Stimulated activated naive CD8-positive, alpha-beta T cell treated with anti-CD3 and anti-CD28 coated beads, Interleukin-15, amount 100 ng/mL, for 72 hours (primary cell): ENCODE measurements around the gene IFNGR2.
A peak's percentile ranks its signal among the peaks of the same experiment; 100 is the strongest.
"Not testable (repeated sequence)": the region's sequence is repeated elsewhere in the genome, so short reads cannot be mapped to it uniquely, and the experiment has no call there.

Experiments
- ATAC-seq: fragments of 150-1000 bp; cut with Tn5 transposase; 2 replicates; pipeline ENCODE4 v1.10.0; 2021; ENCODE audit warnings: mild to moderate bottlenecking, moderate library complexity
- DNase-seq, 2 donors: peaks; one replicate each; pipeline ENCODE4 v3.0.0; 2021 to 2022
- H3K27ac Mint-ChIP-seq, 2 donors: one replicate each; pipeline ENCODE4 v1.8.0; 2022; ENCODE audit warnings: mild to moderate bottlenecking in 2 of 2, mixed read lengths in 2 of 2, moderate library complexity in 2 of 2
- H3K27me3 Mint-ChIP-seq: one replicate; pipeline ENCODE4 v1.8.0; 2022; ENCODE audit warnings: mixed read lengths
- H3K4me1 Mint-ChIP-seq: one replicate; pipeline ENCODE4 v1.8.0; 2022; ENCODE audit warnings: mild to moderate bottlenecking, mixed read lengths
- H3K4me3 Mint-ChIP-seq, 2 donors: one replicate each; pipeline ENCODE4 v1.8.0; 2022; ENCODE audit warnings: mild to moderate bottlenecking in 2 of 2, mixed read lengths in 2 of 2, moderate library complexity in 1 of 2
- H3K9me3 Mint-ChIP-seq, 2 donors: one replicate each; pipeline ENCODE4 v1.8.0; 2022; ENCODE audit warnings: mixed read lengths in 2 of 2

Gene IFNGR2, protein sequence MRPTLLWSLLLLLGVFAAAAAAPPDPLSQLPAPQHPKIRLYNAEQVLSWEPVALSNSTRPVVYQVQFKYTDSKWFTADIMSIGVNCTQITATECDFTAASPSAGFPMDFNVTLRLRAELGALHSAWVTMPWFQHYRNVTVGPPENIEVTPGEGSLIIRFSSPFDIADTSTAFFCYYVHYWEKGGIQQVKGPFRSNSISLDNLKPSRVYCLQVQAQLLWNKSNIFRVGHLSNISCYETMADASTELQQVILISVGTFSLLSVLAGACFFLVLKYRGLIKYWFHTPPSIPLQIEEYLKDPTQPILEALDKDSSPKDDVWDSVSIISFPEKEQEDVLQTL

DNA sequence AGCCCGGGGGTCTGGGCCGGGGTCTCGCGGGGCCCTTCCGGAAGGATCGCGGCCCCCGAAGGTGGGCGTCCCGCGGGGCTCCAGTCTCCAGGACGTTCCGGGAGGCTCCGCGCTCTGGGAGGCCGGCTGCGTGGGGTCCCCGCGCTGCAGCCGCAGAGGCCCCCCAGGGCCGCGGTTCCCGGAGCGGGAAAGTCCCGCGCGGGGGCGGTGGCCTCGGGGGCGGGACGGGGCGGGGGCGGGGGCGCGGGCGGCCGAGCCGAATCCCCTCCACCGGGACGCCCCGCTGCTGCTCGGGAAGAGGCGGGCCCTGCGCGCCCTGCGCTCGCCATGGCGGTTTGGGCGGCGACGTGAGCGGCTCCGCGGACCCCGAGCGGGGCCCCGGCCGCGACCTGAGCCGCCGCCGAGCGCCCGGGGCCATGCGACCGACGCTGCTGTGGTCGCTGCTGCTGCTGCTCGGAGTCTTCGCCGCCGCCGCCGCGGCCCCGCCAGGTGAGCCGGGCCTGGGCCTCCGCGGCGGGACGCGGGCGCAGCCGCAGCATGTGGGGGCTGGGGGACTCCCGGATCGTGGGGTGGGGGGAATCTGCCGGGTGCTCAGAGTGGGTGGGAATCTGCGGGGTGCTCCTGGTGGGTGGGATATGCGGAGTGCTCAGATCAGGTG, at the start of gene IFNGR2:
IFNGR2 (plus strand) TSS at position 286 of the 658 bp plus-strand sequence; CDS start at position 417, 131 bp downstream.
- peaks cover 53% of the 10 kb centered on the region for H3K4me1 Mint-ChIP-seq
- peaks cover 34% of the 10 kb centered on the region for H3K27me3 Mint-ChIP-seq
- DNase-seq, result peak; percentile 21 to 36
- no peaks in the 10 kb centered on the region for H3K9me3 Mint-ChIP-seq
- peak within 1 kb of the TSS; percentile 90 to 94 for H3K4me3 Mint-ChIP-seq
- ATAC-seq, result peak; percentile 69
- peak within 1 kb of the TSS; percentile 87 to 95 for H3K27ac Mint-ChIP-seq

DNA sequence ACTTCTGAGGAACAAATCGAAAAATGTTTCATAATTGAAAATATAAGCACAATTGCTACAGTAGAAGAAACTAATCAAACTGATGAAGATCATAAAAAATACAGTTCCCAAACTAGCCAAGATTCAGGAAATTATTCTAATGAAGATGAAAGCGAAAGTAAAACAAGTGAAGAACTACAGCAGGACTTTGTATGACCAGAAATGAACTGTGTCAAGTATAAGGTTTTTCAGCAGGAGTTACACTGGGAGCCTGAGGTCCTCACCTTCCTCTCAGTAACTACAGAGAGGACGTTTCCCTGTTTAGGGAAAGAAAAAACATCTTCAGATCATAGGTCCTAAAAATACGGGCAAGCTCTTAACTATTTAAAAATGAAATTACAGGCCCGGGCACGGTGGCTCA, 47.9 kb upstream of the IFNGR2 start:
- H3K27ac Mint-ChIP-seq, result peak overlapping the region in 1 of 2 donors; percentile 41
- no peaks in the 10 kb centered on the region for H3K9me3 Mint-ChIP-seq
- H3K27me3 Mint-ChIP-seq, result no peaks in the 10 kb centered on the region
- DNase-seq (no peak), ATAC-seq (no peak)
- no peak overlapping the region for H3K4me3 Mint-ChIP-seq
- H3K4me1 Mint-ChIP-seq, result no peaks in the 10 kb centered on the region

DNA sequence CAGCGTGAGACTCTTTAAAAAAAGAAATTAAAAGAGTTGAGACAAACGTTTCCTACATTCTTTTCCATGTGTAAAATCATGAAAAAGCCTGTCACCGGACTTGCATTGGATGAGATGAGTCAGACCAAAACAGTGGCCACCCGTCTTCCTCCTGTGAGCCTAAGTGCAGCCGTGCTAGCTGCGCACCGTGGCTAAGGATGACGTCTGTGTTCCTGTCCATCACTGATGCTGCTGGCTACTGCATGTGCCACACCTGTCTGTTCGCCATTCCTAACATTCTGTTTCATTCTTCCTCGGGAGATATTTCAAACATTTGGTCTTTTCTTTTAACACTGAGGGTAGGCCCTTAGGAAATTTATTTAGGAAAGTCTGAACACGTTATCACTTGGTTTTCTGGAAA, 47.2 kb upstream of the IFNGR2 start:
- Mint-ChIP-seq H3K4me1 (peaks cover 4% of the 10 kb centered on the region), H3K27me3 (no peaks in the 10 kb centered on the region), H3K27ac (no peak overlapping the region), H3K4me3 (no peak overlapping the region), H3K9me3 (no peaks in the 10 kb centered on the region)
- no peak for ATAC-seq
- no peak for DNase-seq

DNA sequence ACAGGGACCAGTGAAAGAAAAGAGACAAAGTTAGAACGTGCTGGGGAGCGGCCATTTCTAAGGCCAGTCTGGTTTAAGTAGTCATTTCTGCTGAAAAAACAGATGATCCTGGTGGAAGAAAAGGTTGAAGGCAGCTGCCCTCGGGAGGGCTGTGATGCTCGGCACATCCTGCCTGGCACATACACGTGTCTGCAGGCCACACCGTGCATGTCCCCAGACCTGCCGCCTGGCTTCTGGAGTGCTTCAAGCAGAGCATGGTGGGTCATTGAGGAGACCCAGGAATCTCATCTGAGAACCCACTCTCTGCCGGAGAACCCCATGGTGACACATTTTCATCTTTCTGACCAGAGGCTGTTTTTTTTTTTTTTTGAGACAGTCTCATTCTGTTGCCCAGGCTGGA, 46.0 kb upstream of the IFNGR2 start:
- ATAC-seq (no peak), DNase-seq (no peak)
- no peak overlapping the region for H3K4me3 Mint-ChIP-seq
- no peak overlapping the region for H3K27ac Mint-ChIP-seq
- H3K27me3 Mint-ChIP-seq, result no peaks in the 10 kb centered on the region
- H3K9me3 Mint-ChIP-seq, result no peaks in the 10 kb centered on the region
- peaks cover 14% of the 10 kb centered on the region for H3K4me1 Mint-ChIP-seq

DNA sequence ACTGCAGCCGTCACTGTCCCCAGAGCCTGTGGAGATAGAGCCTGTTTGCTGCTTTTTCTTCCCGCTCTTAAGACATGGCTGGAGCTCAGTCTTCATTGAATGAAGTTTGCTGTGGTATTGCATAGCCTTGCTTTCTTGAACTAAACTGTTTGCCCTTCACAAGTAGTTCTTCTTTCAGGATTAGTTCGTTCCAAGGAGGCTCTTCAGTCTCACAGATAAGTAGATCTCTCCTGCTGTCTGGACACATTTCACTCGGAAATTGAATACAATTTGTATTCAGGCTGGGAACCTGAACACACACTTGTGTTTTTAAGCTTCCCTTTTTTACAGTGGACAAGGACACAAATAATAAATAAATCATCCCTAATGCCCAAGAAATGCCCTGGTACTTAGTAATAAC, 43.8 kb upstream of the IFNGR2 start:
- H3K4me1 Mint-ChIP-seq, result peaks cover 15% of the 10 kb centered on the region
- DNase-seq (no peak), ATAC-seq (no peak)
- no peaks in the 10 kb centered on the region for H3K9me3 Mint-ChIP-seq
- H3K27me3 Mint-ChIP-seq, result no peaks in the 10 kb centered on the region
- H3K27ac Mint-ChIP-seq, result peak overlapping the region in 1 of 2 donors; percentile 12
- no peak overlapping the region for H3K4me3 Mint-ChIP-seq

DNA sequence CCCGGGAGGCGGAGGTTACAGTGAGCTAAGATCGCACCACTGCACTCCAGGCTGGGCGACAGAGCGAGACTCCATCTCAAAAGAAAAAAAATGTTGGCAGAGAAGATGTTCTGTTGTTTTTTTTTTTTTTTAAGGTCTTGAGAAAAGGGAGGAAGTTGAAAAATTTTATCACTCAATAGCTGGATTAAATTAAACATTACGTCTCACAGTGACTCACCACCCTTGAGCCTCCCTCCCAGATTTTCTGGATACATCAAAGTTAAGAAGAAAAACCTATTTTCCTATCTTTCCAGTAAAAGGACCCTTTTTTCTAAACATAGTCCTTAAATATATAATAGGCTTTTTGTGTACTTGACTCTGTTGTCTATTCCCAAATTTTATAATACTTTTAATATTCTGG, 42.9 kb upstream of the IFNGR2 start:
- no peaks in the 10 kb centered on the region for H3K27me3 Mint-ChIP-seq
- no peak overlapping the region for H3K4me3 Mint-ChIP-seq
- H3K9me3 Mint-ChIP-seq, result no peaks in the 10 kb centered on the region
- ATAC-seq, result no peak
- peaks cover 15% of the 10 kb centered on the region for H3K4me1 Mint-ChIP-seq
- DNase-seq, result no peak
- peak overlapping the region in 1 of 2 donors; percentile 58 for H3K27ac Mint-ChIP-seq

DNA sequence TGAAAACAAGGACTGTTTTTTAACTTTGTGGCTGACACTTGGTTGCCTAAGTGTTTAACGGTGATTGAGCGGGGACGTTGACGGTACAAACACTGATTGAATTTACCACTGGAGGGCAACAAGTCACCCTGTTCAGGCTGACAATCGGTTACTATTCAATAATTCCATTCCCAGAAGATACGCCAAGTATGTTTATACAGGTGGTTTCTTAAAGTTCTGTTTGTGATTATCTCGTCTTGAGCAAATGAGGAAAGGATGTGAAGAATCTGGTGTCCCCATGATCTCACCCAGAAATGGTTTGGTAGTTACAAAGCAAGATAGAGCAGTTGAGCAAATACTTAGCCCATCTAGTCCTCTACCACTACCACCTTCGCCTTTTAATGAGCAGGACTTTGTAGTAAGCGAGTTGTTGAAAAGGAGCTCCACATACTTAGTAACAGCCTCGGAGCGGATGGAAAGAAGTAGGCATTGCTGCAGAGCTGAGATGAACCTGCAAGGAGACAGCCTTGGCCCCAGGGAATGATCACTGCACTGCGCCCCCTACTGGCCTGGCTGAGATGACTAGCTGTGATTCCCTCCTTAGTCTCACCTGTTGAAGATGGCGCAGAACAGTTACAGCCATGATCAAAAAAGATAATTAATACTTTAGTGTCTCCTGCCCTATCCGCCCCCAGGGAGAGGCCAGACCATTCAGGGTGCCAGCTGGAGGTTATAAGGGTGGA, 42.2 kb upstream of the IFNGR2 start:
- peaks cover 15% of the 10 kb centered on the region for H3K4me1 Mint-ChIP-seq
- peaks cover 1 to 2% of the 10 kb centered on the region in 2 donors for H3K9me3 Mint-ChIP-seq
- no peaks in the 10 kb centered on the region for H3K27me3 Mint-ChIP-seq
- ATAC-seq, result peak; percentile 90
- H3K27ac Mint-ChIP-seq, result peak overlapping the region in 1 of 2 donors; percentile 26
- H3K4me3 Mint-ChIP-seq, result peak overlapping the region; percentile 69 to 85
- DNase-seq, result peak; percentile 82

DNA sequence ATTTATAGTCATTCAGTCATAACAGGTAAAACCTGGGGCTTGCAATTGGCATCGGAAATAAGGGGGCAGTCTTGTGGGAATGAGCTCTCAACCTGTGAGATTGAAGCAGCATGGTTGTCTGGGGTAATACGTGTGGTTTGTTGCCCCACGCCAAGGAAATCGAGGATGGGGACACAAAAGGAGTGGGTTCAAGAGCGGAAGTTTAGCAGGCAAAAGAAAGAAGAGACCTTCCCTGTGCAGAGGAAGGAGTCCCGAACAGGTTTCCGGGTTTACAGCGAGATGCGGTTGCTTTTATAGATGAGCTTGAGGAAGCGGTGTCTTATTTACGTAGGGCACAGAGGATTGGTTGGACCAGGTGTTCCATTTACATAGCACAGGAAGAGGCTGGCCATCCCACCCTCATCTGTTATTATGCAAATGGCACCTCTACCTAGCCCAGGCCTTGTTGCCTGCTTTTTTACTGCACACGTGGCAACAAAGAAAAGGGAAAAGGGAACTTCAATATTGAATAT, 41.1 kb upstream of the IFNGR2 start:
- Mint-ChIP-seq H3K27me3 (no peaks in the 10 kb centered on the region), H3K4me1 (peaks cover 15% of the 10 kb centered on the region), H3K4me3 (peak overlapping the region; percentile 69 to 85), H3K9me3 (peaks cover 11 to 12% of the 10 kb centered on the region in 2 donors), H3K27ac (peak overlapping the region; percentile 72 to 91)
- peak; percentile 87 for ATAC-seq
- DNase-seq, result peak; percentile 56 to 71

DNA sequence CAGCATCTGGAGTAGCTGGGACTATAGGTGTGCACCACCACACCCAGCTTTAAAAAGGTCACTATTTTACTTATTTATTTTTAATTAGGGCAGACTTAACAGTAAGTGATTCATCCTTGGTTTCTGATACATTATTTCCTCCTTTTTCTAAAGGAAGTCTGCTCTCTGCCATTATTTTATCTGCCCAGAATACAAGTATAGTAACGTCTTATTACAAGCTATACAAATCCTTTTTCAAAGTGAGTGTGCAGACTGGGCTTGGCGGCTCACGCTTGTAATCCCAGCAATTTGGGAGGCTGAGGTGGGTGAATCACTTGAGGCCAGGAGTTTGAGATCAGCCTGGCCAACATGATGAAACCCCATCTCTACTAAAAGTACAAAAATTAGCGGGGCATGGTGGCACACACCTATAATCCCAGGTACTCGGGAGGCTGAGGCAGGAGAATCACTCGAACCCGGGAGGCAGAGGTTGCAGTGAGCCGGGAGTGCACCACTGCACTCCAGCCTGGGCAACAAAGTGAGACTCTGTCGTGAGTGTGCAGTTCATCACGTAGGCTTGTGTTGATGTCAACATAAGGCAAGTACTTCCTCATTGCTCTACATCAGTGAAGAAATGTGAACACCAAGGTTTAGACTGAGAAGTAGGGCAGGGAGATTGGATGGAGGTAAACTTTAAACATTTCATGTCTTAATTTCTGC, 39.2 kb upstream of the IFNGR2 start:
- H3K27me3 Mint-ChIP-seq, H3K4me3 Mint-ChIP-seq, ATAC-seq, DNase-seq, H3K27ac Mint-ChIP-seq: not testable (repeated sequence)
- H3K9me3 Mint-ChIP-seq, result peaks cover 19 to 29% of the 10 kb centered on the region in 2 donors
- H3K4me1 Mint-ChIP-seq, result peaks cover 15% of the 10 kb centered on the region

DNA sequence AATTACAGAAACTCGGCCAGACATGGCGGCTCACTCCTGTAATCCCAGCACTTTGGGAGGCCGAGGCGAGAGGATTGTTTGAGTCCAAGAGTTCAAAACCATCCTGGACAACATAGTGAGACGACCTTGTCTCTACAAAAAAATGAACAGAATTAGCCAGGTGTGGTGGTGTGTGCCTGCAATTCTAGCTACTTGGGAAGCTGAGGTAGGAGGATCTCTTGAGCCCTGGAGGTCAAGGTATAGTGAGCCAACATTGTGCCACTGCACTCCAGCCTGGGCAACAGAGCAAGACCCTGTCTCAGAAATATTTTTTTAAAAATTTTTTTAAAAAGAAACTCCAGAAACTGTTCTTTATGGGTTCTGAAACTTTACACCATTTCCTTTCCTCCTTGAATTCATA, 38.4 kb upstream of the IFNGR2 start:
- no peaks in the 10 kb centered on the region for H3K27me3 Mint-ChIP-seq
- H3K4me1 Mint-ChIP-seq, result peaks cover 15% of the 10 kb centered on the region
- H3K4me3 Mint-ChIP-seq, result no peak overlapping the region
- ATAC-seq (no peak), DNase-seq (no peak)
- no peak overlapping the region for H3K27ac Mint-ChIP-seq
- peaks cover 19 to 34% of the 10 kb centered on the region in 2 donors for H3K9me3 Mint-ChIP-seq

DNA sequence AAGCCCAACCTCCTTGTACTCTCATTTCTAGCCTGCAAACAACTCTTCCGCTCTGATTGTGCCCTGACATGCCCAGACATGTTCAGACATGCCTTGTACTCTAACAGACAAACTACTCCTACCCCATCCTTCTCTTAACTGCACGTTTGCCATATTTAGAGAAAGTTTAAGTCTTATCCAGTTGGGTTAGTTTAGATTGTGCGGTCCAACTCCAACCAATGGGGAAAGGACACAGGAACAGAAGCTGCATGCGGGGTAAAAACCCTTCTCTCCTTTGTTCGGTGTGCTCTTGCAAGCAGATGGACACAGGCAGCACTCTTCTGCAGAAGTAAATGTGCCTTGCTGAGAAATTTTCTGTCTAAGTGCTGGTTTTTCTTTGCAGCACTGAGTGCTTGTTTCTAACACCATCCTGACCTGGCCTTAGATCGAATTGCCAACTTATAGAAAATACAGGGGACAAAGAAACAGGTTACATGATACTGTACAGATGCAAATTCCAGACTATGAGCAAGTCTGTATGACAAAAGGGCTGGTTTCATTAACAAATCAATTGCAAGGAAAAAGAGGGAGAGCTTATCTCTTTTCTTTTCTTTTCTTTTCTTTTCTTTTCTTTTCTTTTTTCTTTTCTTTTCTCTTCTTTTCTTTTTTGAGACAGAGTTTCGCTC, 35.8 kb upstream of the IFNGR2 start:
- H3K27ac Mint-ChIP-seq, result peak overlapping the region; percentile 5 to 36
- no peaks in the 10 kb centered on the region for H3K27me3 Mint-ChIP-seq
- DNase-seq (peak in 1 of 2 donors; percentile 18), ATAC-seq (no peak)
- no peak overlapping the region for H3K4me3 Mint-ChIP-seq
- H3K9me3 Mint-ChIP-seq, result peaks cover 19 to 38% of the 10 kb centered on the region in 2 donors
- H3K4me1 Mint-ChIP-seq, result no peaks in the 10 kb centered on the region

DNA sequence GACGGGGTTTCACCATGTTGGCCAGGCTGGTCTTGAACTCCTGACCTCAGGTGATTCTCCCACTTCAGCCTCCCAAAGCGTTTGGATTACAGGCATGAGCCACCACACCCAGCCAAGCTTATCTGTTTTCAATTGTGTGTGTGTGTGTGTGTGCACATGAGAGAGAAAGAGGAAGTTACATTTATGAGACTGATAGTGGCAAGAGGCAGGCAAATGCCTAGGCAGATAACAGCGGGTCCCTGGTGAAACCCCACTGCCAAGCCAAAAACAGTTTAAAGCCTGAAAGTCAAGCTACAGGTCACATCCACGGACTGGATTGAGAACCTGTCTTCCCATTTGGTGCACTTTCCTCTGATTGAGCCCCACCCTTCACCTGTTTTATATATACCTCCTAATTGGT, 35.1 kb upstream of the IFNGR2 start:
- Mint-ChIP-seq H3K27me3 (no peaks in the 10 kb centered on the region), H3K27ac (peak overlapping the region in 1 of 2 donors; percentile 33), H3K4me3 (no peak overlapping the region), H3K4me1 (no peaks in the 10 kb centered on the region), H3K9me3 (peaks cover 19 to 38% of the 10 kb centered on the region in 2 donors)
- no peak for ATAC-seq
- DNase-seq, result no peak

DNA sequence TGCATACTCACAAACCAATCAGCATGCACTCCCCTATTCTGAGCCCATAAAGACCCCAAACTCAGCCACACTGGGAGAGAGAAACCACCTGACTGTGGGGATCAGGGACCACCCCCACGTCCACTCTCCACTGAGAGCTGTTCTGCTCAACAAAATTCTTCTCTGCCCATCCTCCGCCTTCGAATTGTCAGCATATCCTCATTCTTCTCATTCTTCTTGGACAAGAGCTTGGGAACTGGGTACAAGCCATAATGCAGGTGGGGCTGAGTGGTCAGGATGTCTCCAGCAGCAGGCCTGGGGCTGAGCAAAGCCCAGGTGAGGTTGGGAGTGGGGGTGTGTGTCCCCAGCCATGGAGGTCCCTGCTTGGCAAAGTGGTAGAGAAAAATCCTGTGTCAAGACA, 34.6 kb upstream of the IFNGR2 start:
- Mint-ChIP-seq H3K4me1 (no peaks in the 10 kb centered on the region), H3K27me3 (no peaks in the 10 kb centered on the region), H3K4me3 (no peak overlapping the region), H3K9me3 (peaks cover 19 to 38% of the 10 kb centered on the region in 2 donors), H3K27ac (no peak overlapping the region)
- DNase-seq (no peak), ATAC-seq (no peak)

DNA sequence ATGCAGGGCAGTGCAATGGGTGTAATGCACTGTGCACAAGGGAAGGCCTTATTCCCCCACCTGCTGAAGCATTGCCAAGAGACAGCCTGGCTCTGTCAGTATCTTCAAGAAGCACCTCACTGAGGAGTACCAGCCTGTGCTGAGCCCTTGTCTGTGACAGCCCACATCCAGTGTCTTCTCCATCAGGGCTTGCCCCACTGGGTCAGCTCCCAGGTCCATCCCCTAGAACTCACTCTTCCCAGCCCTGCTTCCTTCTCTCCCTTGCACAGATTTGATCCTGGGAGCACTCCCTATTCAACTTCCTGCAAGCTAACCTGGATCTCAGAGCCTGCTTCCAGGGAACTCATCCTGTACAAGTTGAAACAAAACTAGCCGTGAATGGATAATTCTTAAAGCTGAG, 33.6 kb upstream of the IFNGR2 start:
- ATAC-seq, result no peak
- Mint-ChIP-seq H3K27me3 (no peaks in the 10 kb centered on the region), H3K27ac (no peak overlapping the region), H3K9me3 (peaks cover 19 to 38% of the 10 kb centered on the region in 2 donors), H3K4me3 (no peak overlapping the region), H3K4me1 (no peaks in the 10 kb centered on the region)
- DNase-seq, result no peak

DNA sequence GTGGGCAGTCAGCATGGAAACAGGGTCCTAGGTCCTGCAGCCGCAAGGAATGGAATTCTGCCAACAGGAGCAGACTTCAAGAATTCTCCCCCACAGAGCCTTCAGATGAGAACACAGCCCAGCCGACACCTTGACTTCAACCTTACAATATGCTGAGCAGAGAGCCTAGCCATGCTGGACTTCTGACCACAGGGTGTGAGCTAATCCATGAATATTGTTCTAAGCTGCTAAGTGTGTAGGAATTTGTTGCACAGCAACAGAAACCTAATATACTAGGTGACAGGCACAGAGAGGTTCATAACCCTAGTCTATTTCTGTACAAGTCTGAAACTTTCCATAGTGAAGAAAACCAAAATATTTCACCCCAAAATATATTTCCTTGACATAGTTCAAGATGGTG, 32.9 kb upstream of the IFNGR2 start:
- Mint-ChIP-seq H3K27me3 (no peaks in the 10 kb centered on the region), H3K9me3 (peaks cover 19 to 38% of the 10 kb centered on the region in 2 donors), H3K4me3 (no peak overlapping the region), H3K27ac (no peak overlapping the region), H3K4me1 (peaks cover 5% of the 10 kb centered on the region)
- DNase-seq (no peak), ATAC-seq (no peak)
